HCT116 (cell line): ENCODE data around the gene SYCE1L. TPM values are rescaled to one million over a fixed set of nuclear protein-coding genes. Genes with fewer than 3 reads are reported as not detected.

ENCODE experiments used
- ATAC-seq: fragments of 200-7000 bp; cut with Tn5 transposase; 2 replicates; pipeline ENCODE4 v1.9.1; 2020; ENCODE audit warnings: mild to moderate bottlenecking, moderate library complexity
- BruUV-seq: library from RNA; stranded (reverse); fragments of 400-500 nt; replicated peaks from 2 replicates; lab custom pipeline; 2021; lab: Mats Ljungman, UMichigan
- CTCF ChIA-PET: fragments of 300-600 bp; sonication (Branson Sonifier 250); formaldehyde crosslinking; loops from one replicate; lab custom pipeline; 2021; ENCODE audit warnings: antibody characterized with exemption; lab: Charles Lee
- POLR2A ChIA-PET: fragments of 300-600, 350-600 bp; sonication (Branson Sonifier 250); formaldehyde crosslinking; loops from one replicate; lab custom pipeline; 2021; ENCODE audit warnings: antibody characterized with exemption; lab: Charles Lee
- RAD21 ChIA-PET, 2 experiments: fragments of 300-600 bp; sonication (Branson Sonifier 250); formaldehyde crosslinking; loops; one replicate each; lab custom pipeline; 2023; ENCODE audit warnings: low total read pairs in 2 of 2; ENCODE audit not compliant: uncharacterized antibody in 2 of 2, unreplicated experiment in 2 of 2, low non-redundant PET in 1 of 2; lab: Charles Lee
- DNase-seq: peaks from one replicate; pipeline ENCODE4 v3.0.0-alpha.2; 2010; ENCODE audit warnings: low read depth, low spot score
- H2AFZ ChIP-seq: fragments of 200-600 bp; shearing (Covaris generic), sonication (generic); 2 replicates; pipeline ENCODE4 v1.6.1; 2017; ENCODE audit warnings: low read depth, mixed run types, mixed read lengths, antibody characterized with exemption, low read length; ENCODE audit not compliant: poor library complexity, severe bottlenecking
- H3K27ac ChIP-seq: 2 replicates; pipeline ENCODE4 v1.5.1; 2012; ENCODE audit warnings: low read depth, low read length
- H3K27me3 ChIP-seq: fragments of 200-600 bp; sonication (generic); 2 replicates; pipeline ENCODE4 v1.6.1; 2016; ENCODE audit warnings: mixed run types, low read length, mixed read lengths; ENCODE audit not compliant: insufficient read depth
- H3K36me3 ChIP-seq, 2 experiments: fragments of 200-500 bp in 1 of 2; fragments of 200-600 bp in 1 of 2; sonication (Bioruptor generic) in 1 of 2; sonication (generic) in 1 of 2; 2 replicates each; pipeline versions ENCODE4 v1.5.1 to v1.6.1; 2014 to 2016; ENCODE audit warnings: low read length in 2 of 2, inconsistent platforms in 1 of 2, mixed read lengths in 1 of 2, mixed run types in 1 of 2; ENCODE audit not compliant: insufficient read depth in 2 of 2, control insufficient read depth in 1 of 2
- H3K4me1 ChIP-seq, 2 experiments: fragments of 200-600 bp in 1 of 2; sonication (generic) in 1 of 2; 2 replicates each; pipeline versions ENCODE4 v1.5.1 to v1.6.1; 2012 to 2017; ENCODE audit warnings: low read length in 2 of 2, inconsistent platforms in 1 of 2, mild to moderate bottlenecking in 1 of 2, mixed read lengths in 1 of 2, mixed run types in 1 of 2, moderate library complexity in 1 of 2; ENCODE audit not compliant: insufficient read depth in 2 of 2, control insufficient read depth in 1 of 2
- H3K4me2 ChIP-seq: fragments of 200-600 bp; sonication (generic); 2 replicates; pipeline ENCODE4 v1.6.1; 2017; ENCODE audit warnings: mixed run types, low read length, mixed read lengths
- H3K4me3 ChIP-seq, 2 experiments: fragments of 200-600 bp in 1 of 2; sonication (generic) in 1 of 2; replicated peaks in 1 of 2; 2 replicates each; pipeline ENCODE4 v1.5.1; 2011 to 2016; ENCODE audit warnings: low read length in 2 of 2, control low read depth in 1 of 2, low read depth in 1 of 2, mild to moderate bottlenecking in 1 of 2, mixed read lengths in 1 of 2, mixed run types in 1 of 2
- H3K79me2 ChIP-seq: fragments of 200-600 bp; sonication (generic); 2 replicates; pipeline ENCODE4 v1.6.1; 2017; ENCODE audit warnings: mild to moderate bottlenecking, mixed run types, low read length, moderate library complexity, mixed read lengths; ENCODE audit not compliant: insufficient read depth
- H3K9ac ChIP-seq: fragments of 200-600 bp; sonication (generic); 2 replicates; pipeline ENCODE4 v1.6.1; 2016; ENCODE audit warnings: low read length, mixed read lengths
- H3K9me2 ChIP-seq: fragments of 200-600 bp; sonication (generic), shearing (Covaris generic); 2 replicates; pipeline ENCODE4 v1.6.1; 2017; ENCODE audit warnings: mixed run types, mild to moderate bottlenecking, moderate library complexity; ENCODE audit not compliant: insufficient read depth
- H3K9me3 ChIP-seq, 2 experiments: fragments of 200-500 bp in 1 of 2; fragments of 200-600 bp in 1 of 2; sonication (Bioruptor generic) in 1 of 2; sonication (generic) in 1 of 2; 2 replicates each; pipeline ENCODE4 v1.6.1; 2014 to 2017; ENCODE audit warnings: low read length in 2 of 2, mixed read lengths in 2 of 2, inconsistent platforms in 1 of 2, low read depth in 1 of 2, mild to moderate bottlenecking in 1 of 2, mixed run types in 1 of 2, moderate library complexity in 1 of 2; ENCODE audit not compliant: control insufficient read depth in 1 of 2, insufficient read depth in 1 of 2
- H4K20me1 ChIP-seq: fragments of 200-600 bp; sonication (generic), shearing (Covaris generic); 2 replicates; pipeline ENCODE4 v1.6.1; 2017; ENCODE audit warnings: mixed run types, mild to moderate bottlenecking, moderate library complexity; ENCODE audit not compliant: insufficient read depth
- ATF3 ChIP-seq: IDR thresholded peaks from 2 replicates; pipeline ENCODE4 v1.6.1; 2012
- CBX3 ChIP-seq: IDR thresholded peaks from 2 replicates; pipeline ENCODE4 v1.6.1; 2012; ENCODE audit warnings: low read depth
- CEBPB ChIP-seq: IDR thresholded peaks from 2 replicates; pipeline ENCODE4 v1.6.1; 2012; ENCODE audit warnings: low read depth
- CTCF ChIP-seq, 3 experiments: fragments of 200-600 bp in 1 of 3; sonication (generic) in 1 of 3; IDR thresholded peaks in 2 of 3; conservative IDR thresholded peaks in 1 of 3; 2 replicates each; pipeline ENCODE4 v1.5.1; 2012 to 2017; ENCODE audit warnings: low read depth in 2 of 3, low read length in 2 of 3, antibody characterized with exemption in 1 of 3, borderline replicate concordance in 1 of 3, control low read depth in 1 of 3, mild to moderate bottlenecking in 1 of 3, mixed read lengths in 1 of 3, mixed run types in 1 of 3, moderate library complexity in 1 of 3; ENCODE audit not compliant: insufficient read depth in 1 of 3
- EGR1 ChIP-seq: IDR thresholded peaks from 2 replicates; pipeline ENCODE4 v1.6.1; 2012; ENCODE audit warnings: low read depth
- ELF1 ChIP-seq: IDR thresholded peaks from 2 replicates; pipeline ENCODE4 v1.6.1; 2012; ENCODE audit warnings: low read depth, borderline replicate concordance
- EZH2 ChIP-seq: fragments of 200-600 bp; sonication (generic); IDR thresholded peaks from 2 replicates; pipeline ENCODE4 v1.6.1; 2017; ENCODE audit warnings: antibody characterized with exemption, mixed run types
- EZH2phosphoT487 ChIP-seq: fragments of 200-600 bp; IDR thresholded peaks from 2 replicates; pipeline ENCODE4 v1.6.1; 2018; ENCODE audit warnings: antibody characterized with exemption, borderline replicate concordance
- FOSL1 ChIP-seq: IDR thresholded peaks from 2 replicates; pipeline ENCODE4 v1.6.1; 2012; ENCODE audit warnings: low read depth
- JUND ChIP-seq: IDR thresholded peaks from 2 replicates; pipeline ENCODE4 v1.6.1; 2012
- MAX ChIP-seq: IDR thresholded peaks from 2 replicates; pipeline ENCODE4 v1.6.1; 2012
- POLR2AphosphoS5 ChIP-seq: IDR thresholded peaks from 2 replicates; pipeline ENCODE4 v1.6.1; 2011; ENCODE audit warnings: mild to moderate bottlenecking, low read depth, low read length, moderate library complexity
- RAD21 ChIP-seq: IDR thresholded peaks from 2 replicates; pipeline ENCODE4 v1.6.1; 2012; ENCODE audit warnings: low read depth, mild to moderate bottlenecking
- SP1 ChIP-seq: IDR thresholded peaks from 2 replicates; pipeline ENCODE4 v1.6.1; 2012; ENCODE audit warnings: low read depth
- SRF ChIP-seq: IDR thresholded peaks from 2 replicates; pipeline ENCODE4 v1.6.1; 2012; ENCODE audit warnings: low read depth
- TCF7L2 ChIP-seq: IDR thresholded peaks from 2 replicates; pipeline ENCODE4 v1.7.0; 2011; ENCODE audit warnings: borderline replicate concordance, inconsistent platforms; ENCODE audit not compliant: insufficient read depth, insufficient read length; ENCODE audit errors: extremely low read depth
- YY1 ChIP-seq: IDR thresholded peaks from 2 replicates; pipeline ENCODE4 v1.6.1; 2011; ENCODE audit warnings: low read length, low read depth, moderate library complexity, mild to moderate bottlenecking; ENCODE audit not compliant: insufficient replicate concordance; ENCODE audit errors: extremely low read depth
- ZFX ChIP-seq: fragments of 450-650 bp; IDR thresholded peaks from 2 replicates; pipeline ENCODE4 v1.6.1; 2017
- intact Hi-C: fragments of 100-400 bp; cut with micrococcal nuclease; formaldehyde crosslinking; loops from 2 replicates; pipeline ENCODE4 v1.10.0; 2022
- total RNA-seq: library from RNA; stranded (reverse); gene quantifications from one replicate; pipeline ENCODE4 v1.2.1, GENCODE V29; 2021; ENCODE audit not compliant: unreplicated experiment

Gene SYCE1L
- total RNA-seq, 1 experiment from 2014 or later = 25.7 TPM

GRCh38 chr16:77221482-77221881 is 22.3 kb downstream of the SYCE1L start:
- Histone ChIP-seq H2AFZ (no peak overlapping the region), H3K9me3 (no peaks in the 10 kb centered on the region), H4K20me1 (no peaks in the 10 kb centered on the region), H3K27ac (no peak overlapping the region), H3K36me3 (no peaks in the 10 kb centered on the region), H3K9ac (no peak overlapping the region), H3K79me2 (no peaks in the 10 kb centered on the region), H3K4me1 (peaks cover 50 to 57% of the 10 kb centered on the region in 2 experiments), H3K27me3 (no peaks in the 10 kb centered on the region), H3K4me3 (no peak overlapping the region), H3K4me2 (no peak overlapping the region), H3K9me2 (no peaks in the 10 kb centered on the region)
- ChIA-PET RAD21 (no interaction called here), CTCF (interaction anchor here (0.7 kb wide), 1 partner anchor 9 kb away, joined by 3 read pairs; no protein-coding TSS in a partner anchor), POLR2A (interaction anchor here (1.1 kb wide), 1 partner anchor 9 kb away, joined by 3 read pairs; no protein-coding TSS in a partner anchor)
- ATAC-seq (no peak), DNase-seq (no peak)
- intact Hi-C loops = no loop called here
- no TSS peak for BruUV-seq
- no peak for TF ChIP-seq RAD21
- TF ChIP-seq FOSL1 = no peak
- no peak for TF ChIP-seq CTCF (IDR thresholded peaks at IDR 0.05 in 2 of 3, conservative IDR thresholded peaks at IDR 0.05 in 1 of 3; ENCODE audit: borderline replicate concordance in 1 of 3, insufficient read depth in 1 of 3, low read depth in 2 of 3, low read length in 2 of 3)
- no peak for TF ChIP-seq EZH2phosphoT487
- no peak for TF ChIP-seq CBX3
- TF ChIP-seq ATF3 = no peak
- TF ChIP-seq JUND = no peak
- TF ChIP-seq EZH2 = no peak
- TF ChIP-seq ELF1 = no peak
- TF ChIP-seq YY1 = no peak
- no peak for TF ChIP-seq SP1
- TF ChIP-seq MAX = no peak
- TF ChIP-seq POLR2AphosphoS5 = no peak
- TF ChIP-seq ZFX = no peak
- TF ChIP-seq EGR1 = no peak
- TF ChIP-seq CEBPB = no peak
- TF ChIP-seq SRF = no peak
- no peak for TF ChIP-seq TCF7L2
